ENCODE measurements around the gene TMEM250. TPM values are rescaled to one million over a fixed set of nuclear protein-coding genes. Genes with fewer than 3 reads are reported as not detected.

Gene TMEM250
- total RNA-seq, 1 donor from 2014 or later, result 29.8 TPM

- DNase-seq (ENCODE audit: low read depth) (no peak), FAIRE-seq (no peak)
- Histone ChIP-seq H3K9me3 (ENCODE audit: insufficient read depth, low read depth, low read length) (no peaks in the 10 kb centered on the region), H3K9ac (ENCODE audit: low read length) (no peak overlapping the region), H4K20me1 (ENCODE audit: insufficient read depth, low read length) (peaks cover 93% of the 10 kb centered on the region), H3K36me3 (ENCODE audit: insufficient read depth, low read length) (no peaks in the 10 kb centered on the region), H3K4me2 (ENCODE audit: low read length) (no peak overlapping the region), H3K27ac (ENCODE audit: low read depth, low read length) (no peak overlapping the region), H3K4me1 (ENCODE audit: insufficient read depth, low read length) (peaks cover 15% of the 10 kb centered on the region), H3K79me2 (ENCODE audit: insufficient read depth, low read length) (peaks cover 96% of the 10 kb centered on the region), H3K27me3 (ENCODE audit: insufficient read depth, low read length) (no peaks in the 10 kb centered on the region), H2AFZ (ENCODE audit: low read depth, low read length) (no peak overlapping the region), H3K4me3 (ENCODE audit: insufficient read depth, low read depth, low read length) (no peak overlapping the region)
- H3K36me3 Mint-ChIP-seq (ENCODE audit: low read depth, unreplicated experiment), result peaks cover 3% of the 10 kb centered on the region
- peaks cover 16% of the 10 kb centered on the region for H3K4me1 Mint-ChIP-seq (ENCODE audit: low read depth, unreplicated experiment)
- no peak overlapping the region for H3K4me3 Mint-ChIP-seq (ENCODE audit: unreplicated experiment)
- TF ChIP-seq EZH2 (IDR thresholded peaks at IDR 0.05; ENCODE audit: insufficient read depth, low read length) (no peak), CTCF (IDR thresholded peaks at IDR 0.05; ENCODE audit: insufficient read depth, low read depth, low read length) (no peak)
- H3K27me3 Mint-ChIP-seq (ENCODE audit: low read depth, unreplicated experiment), result no peaks in the 10 kb centered on the region
- no peaks in the 10 kb centered on the region for H3K9me3 Mint-ChIP-seq (ENCODE audit: unreplicated experiment)
- no peak overlapping the region for H3K27ac Mint-ChIP-seq (ENCODE audit: unreplicated experiment)
These were observed 30.8 kb downstream of the TMEM250 start for GRCh38 chr9:136087741-136088480.

GRCh38 chr9:136086951-136087740 is 31.5 kb downstream of the TMEM250 start:
- Histone ChIP-seq H2AFZ (ENCODE audit: low read depth, low read length) (no peak overlapping the region), H4K20me1 (ENCODE audit: insufficient read depth, low read length) (peaks cover 93% of the 10 kb centered on the region), H3K79me2 (ENCODE audit: insufficient read depth, low read length) (peaks cover 96% of the 10 kb centered on the region), H3K4me2 (ENCODE audit: low read length) (no peak overlapping the region), H3K9me3 (ENCODE audit: insufficient read depth, low read depth, low read length) (no peaks in the 10 kb centered on the region), H3K36me3 (ENCODE audit: insufficient read depth, low read length) (no peaks in the 10 kb centered on the region), H3K4me1 (ENCODE audit: insufficient read depth, low read length) (peaks cover 15% of the 10 kb centered on the region), H3K4me3 (ENCODE audit: insufficient read depth, low read depth, low read length) (no peak overlapping the region), H3K27ac (ENCODE audit: low read depth, low read length) (no peak overlapping the region), H3K27me3 (ENCODE audit: insufficient read depth, low read length) (no peaks in the 10 kb centered on the region), H3K9ac (ENCODE audit: low read length) (no peak overlapping the region)
- TF ChIP-seq CTCF (IDR thresholded peaks at IDR 0.05; ENCODE audit: insufficient read depth, low read depth, low read length), result no peak
- no peak for TF ChIP-seq EZH2 (IDR thresholded peaks at IDR 0.05; ENCODE audit: insufficient read depth, low read length)
- no peaks in the 10 kb centered on the region for H3K9me3 Mint-ChIP-seq (ENCODE audit: unreplicated experiment)
- no peak overlapping the region for H3K4me3 Mint-ChIP-seq (ENCODE audit: unreplicated experiment)
- FAIRE-seq (no peak), DNase-seq (ENCODE audit: low read depth) (no peak)
- no peaks in the 10 kb centered on the region for H3K27me3 Mint-ChIP-seq (ENCODE audit: low read depth, unreplicated experiment)
- no peaks in the 10 kb centered on the region for H3K36me3 Mint-ChIP-seq (ENCODE audit: low read depth, unreplicated experiment)
- H3K27ac Mint-ChIP-seq (ENCODE audit: unreplicated experiment), result no peak overlapping the region
- peaks cover 8% of the 10 kb centered on the region for H3K4me1 Mint-ChIP-seq (ENCODE audit: low read depth, unreplicated experiment)

Data from astrocyte (in vitro differentiated cells and primary cell).